8988T (cell line): ENCODE results near the gene ZNF335.
A peak's percentile ranks its signal among the peaks of the same experiment; 100 is the strongest.

Experiments
- DNase-seq: peaks from one replicate; pipeline ENCODE4 v3.0.0; 2011

Gene ZNF335, protein sequence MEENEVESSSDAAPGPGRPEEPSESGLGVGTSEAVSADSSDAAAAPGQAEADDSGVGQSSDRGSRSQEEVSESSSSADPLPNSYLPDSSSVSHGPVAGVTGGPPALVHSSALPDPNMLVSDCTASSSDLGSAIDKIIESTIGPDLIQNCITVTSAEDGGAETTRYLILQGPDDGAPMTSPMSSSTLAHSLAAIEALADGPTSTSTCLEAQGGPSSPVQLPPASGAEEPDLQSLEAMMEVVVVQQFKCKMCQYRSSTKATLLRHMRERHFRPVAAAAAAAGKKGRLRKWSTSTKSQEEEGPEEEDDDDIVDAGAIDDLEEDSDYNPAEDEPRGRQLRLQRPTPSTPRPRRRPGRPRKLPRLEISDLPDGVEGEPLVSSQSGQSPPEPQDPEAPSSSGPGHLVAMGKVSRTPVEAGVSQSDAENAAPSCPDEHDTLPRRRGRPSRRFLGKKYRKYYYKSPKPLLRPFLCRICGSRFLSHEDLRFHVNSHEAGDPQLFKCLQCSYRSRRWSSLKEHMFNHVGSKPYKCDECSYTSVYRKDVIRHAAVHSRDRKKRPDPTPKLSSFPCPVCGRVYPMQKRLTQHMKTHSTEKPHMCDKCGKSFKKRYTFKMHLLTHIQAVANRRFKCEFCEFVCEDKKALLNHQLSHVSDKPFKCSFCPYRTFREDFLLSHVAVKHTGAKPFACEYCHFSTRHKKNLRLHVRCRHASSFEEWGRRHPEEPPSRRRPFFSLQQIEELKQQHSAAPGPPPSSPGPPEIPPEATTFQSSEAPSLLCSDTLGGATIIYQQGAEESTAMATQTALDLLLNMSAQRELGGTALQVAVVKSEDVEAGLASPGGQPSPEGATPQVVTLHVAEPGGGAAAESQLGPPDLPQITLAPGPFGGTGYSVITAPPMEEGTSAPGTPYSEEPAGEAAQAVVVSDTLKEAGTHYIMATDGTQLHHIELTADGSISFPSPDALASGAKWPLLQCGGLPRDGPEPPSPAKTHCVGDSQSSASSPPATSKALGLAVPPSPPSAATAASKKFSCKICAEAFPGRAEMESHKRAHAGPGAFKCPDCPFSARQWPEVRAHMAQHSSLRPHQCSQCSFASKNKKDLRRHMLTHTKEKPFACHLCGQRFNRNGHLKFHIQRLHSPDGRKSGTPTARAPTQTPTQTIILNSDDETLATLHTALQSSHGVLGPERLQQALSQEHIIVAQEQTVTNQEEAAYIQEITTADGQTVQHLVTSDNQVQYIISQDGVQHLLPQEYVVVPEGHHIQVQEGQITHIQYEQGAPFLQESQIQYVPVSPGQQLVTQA (N-terminal part only)

DNA sequence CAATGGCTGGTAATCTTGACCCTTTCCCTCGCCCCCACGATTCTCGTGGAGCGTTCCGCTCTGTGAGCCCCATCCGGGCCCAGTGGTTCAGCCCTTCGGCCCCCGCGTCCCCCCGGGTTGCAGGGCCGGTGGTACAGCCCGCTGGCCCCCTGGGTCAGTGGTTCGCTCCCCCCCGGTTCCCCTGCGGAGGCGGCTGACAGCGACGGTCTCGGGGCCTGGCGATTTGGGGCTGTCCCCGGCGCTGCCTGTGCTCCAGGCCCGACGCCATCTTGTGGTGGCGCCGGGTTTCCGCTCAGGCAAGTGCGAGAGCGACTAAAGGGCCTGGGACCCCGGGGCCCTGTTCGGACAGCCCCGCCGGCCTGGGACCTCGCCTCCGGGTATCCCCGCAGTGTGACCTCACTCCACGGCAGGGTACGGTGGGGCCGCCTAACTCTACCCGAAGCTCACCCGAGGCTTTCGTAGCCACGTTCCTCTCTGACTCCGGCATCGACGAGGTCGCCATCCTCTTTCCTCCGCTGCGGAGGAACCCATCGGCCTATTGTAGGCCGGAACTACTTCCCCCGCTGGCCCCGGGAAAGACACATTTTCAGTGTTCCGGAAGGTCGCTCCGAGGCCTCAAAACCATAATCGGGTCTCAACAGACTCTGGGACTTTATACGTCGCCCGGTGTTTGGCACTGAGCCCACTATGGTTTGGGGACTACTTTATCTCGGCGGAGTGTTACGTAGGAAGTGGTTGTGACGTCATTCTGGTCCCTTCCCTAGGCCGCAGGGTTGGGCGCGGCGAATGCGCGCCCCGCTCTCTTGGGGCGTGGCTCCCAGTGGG is at the start of gene ZNF335:
Gene ZNF335 (minus strand): TSS at position 529 of the 825 bp plus-strand sequence. CDS start 793 bp downstream, outside the sequence.
- peak; percentile 93 for DNase-seq

DNA sequence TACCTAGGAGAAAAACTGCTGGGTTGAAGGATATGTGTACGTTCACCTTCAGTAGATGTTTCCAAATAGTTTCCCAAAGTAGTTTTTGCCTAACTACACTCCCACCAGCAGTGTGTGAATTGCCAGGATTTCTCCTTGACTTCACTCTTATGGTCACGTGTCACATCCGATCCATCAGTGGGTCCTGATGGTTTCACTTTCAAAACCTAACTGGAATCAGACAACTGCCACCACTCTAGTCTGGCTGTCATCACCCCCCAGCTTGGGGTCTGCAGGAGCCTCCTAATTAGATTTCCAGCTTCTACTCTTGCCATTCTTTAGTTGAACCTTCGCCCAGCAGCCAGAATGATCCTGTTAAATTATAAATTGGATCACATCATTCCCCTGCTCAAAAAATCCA is 48.6 kb upstream of the ZNF335 start:
- DNase-seq = no peak

DNA sequence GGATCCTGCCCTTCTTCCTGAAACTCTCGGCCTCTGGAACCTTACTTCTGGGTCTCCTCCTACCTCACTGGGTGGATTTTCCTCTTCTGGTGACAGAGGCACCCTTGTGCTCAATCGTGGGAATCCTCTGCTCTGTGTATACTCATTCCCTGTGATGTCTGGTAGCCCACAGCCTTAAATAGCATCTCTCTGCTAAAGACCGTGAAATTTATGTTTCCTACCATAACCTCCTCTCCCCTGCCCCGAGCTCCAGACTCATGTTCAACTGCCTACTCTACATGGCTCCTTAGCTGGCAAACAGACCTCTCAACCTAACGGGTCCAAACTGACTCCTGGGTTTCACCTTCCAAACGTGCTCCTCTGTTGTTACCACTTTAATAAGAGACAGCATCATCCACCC is 46.6 kb upstream of the ZNF335 start:
- DNase-seq = no peak

DNA sequence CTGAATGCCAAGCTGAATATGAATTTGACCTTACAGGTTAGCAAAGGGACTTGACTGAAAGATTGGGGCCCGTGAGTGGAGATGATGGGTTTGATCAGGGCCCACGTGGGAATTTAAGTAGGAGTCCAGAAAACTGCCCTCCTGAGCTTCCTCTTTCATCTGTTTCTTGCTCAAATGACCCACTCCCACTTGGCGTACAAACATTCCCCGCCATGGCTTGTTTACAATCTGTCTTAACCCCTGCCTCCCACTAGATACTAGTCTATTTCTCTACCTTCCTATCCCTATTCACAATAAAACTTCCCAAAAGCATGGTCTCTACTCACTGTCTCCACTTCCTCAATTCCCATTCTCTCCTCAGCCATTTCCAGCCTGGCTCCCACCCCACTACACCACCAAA is 46.1 kb upstream of the ZNF335 start:
- DNase-seq = no peak

GRCh38 chr20:46017272-46017671 is 45.3 kb upstream of the ZNF335 start:
- no peak for DNase-seq

DNA sequence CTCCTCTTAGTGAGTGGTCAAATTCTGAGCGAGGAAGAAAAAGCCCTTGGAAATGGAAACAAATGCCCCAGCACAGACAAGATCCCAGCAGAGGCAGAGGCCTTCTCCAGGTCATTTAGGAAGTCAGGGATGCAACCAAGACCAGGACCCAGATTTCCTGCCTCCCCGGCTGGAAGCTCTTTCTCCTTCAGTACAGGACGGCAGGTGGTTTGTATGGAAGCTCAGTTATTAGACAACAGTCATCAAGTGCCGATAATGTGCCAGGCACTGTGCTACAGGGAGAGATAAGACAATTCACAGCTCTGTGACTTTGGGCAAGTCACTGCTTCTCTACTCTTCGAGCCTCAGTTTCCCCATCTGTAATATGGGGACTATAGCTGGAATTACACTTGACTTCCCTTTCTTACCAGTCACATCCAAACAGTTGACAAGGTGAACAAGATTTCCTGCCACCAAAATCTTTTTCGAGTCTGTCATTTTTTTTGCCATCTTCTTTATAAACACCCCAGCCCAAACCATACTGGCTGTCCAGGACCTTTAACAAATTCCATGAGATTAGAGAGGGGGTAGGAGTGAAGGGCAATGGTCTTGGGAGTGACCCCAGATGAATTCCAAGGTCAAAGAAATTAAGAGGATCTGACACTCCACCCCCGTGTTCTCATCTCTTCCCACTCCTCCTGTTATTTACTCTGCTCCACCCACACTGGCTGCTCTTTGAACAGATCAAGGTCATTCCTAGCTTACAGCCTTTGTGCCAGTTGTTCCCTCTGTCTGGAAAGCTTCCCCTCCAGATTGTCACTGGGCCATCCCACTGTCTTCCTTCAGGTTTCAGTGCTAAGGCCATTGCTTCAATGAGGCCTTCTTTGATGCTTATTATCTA is 42.8 kb upstream of the ZNF335 start:
- no peak for DNase-seq

DNA sequence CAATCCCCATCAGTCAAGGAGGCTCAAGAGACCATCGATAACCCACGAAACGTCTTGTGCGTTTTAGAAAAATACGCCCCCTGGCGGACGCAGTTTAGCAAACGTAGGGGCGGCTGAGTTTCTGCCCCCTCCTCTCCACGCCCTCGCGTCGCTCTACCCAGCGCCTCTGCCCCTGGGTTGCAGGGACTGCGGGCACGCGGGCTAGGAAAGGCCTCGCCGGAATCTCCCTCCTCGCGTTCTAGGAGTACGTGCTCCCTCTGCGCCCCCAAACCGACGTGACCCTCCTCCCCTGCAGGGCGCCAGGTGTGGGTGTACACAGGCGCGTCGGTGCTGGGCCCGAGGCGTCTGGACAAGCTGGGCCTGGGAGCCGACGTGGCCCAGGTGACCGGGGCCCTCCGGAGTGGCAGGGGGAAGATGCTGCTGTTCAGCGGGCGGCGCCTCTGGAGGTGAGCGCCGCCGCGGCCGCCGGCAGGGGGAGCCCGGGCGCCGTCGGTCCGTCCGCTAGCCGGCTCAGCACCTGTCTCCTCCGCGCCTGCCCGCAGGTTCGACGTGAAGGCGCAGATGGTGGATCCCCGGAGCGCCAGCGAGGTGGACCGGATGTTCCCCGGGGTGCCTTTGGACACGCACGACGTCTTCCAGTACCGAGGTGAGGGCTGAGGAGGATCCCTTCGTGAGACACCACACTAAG is 42.0 kb upstream of the ZNF335 start:
- peak; percentile 87 for DNase-seq

DNA sequence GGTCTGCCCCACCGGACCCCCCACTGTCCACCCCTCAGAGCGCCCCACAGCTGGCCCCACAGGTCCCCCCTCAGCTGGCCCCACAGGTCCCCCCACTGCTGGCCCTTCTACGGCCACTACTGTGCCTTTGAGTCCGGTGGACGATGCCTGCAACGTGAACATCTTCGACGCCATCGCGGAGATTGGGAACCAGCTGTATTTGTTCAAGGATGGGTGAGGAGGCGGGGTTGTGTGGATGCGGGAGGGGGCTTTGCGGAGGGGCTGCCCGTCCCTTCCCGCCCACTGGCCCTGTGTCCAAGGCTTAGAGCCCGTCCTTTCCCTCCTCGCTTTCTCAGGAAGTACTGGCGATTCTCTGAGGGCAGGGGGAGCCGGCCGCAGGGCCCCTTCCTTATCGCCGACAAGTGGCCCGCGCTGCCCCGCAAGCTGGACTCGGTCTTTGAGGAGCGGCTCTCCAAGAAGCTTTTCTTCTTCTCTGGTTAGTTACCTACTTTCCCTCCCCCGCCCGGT is 41.4 kb upstream of the ZNF335 start:
- no peak for DNase-seq

GRCh38 chr20:46012921-46013320 is 40.9 kb upstream of the ZNF335 start:
- DNase-seq = no peak

DNA sequence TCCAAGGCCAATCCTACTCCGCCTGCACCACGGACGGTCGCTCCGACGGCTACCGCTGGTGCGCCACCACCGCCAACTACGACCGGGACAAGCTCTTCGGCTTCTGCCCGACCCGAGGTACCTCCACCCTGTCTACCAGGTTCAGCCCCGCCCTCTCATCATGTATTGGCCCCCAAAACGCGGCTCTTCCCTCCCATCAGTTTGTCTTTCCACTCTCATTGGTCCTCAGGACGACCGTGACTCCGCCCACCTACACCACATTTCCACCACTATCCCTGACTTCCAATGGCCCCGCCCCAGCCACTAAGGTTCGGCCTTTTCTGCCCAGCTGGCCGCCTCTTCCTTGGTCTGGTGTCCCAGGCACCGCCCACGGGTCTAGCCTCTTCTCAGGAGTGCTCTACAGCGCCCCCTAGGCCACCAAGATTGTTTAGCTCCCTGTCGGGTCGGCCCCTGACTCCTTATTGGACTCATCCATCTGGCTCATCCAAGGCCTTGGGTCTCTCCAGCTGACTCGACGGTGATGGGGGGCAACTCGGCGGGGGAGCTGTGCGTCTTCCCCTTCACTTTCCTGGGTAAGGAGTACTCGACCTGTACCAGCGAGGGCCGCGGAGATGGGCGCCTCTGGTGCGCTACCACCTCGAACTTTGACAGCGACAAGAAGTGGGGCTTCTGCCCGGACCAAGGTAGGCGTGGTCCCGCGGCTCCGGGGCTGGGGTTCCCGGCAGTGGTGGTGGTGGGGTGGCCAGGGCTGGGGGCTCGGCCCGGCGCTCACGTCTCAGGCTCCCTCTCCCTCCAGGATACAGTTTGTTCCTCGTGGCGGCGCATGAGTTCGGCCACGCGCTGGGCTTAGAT is 39.9 kb upstream of the ZNF335 start:
- DNase-seq = no peak

- no peak for DNase-seq
Measured at GRCh38 chr20:46010491-46011391, 38.7 kb upstream of the ZNF335 start.

GRCh38 chr20:46009816-46010215 is 37.8 kb upstream of the ZNF335 start:
- DNase-seq = no peak

- DNase-seq = no peak
Measured at GRCh38 chr20:46007671-46008070, 35.7 kb upstream of the ZNF335 start.

GRCh38 chr20:46006964-46007363 is 35.0 kb upstream of the ZNF335 start:
- no peak for DNase-seq

GRCh38 chr20:46006022-46006705 is 34.2 kb upstream of the ZNF335 start:
- no peak for DNase-seq

DNA sequence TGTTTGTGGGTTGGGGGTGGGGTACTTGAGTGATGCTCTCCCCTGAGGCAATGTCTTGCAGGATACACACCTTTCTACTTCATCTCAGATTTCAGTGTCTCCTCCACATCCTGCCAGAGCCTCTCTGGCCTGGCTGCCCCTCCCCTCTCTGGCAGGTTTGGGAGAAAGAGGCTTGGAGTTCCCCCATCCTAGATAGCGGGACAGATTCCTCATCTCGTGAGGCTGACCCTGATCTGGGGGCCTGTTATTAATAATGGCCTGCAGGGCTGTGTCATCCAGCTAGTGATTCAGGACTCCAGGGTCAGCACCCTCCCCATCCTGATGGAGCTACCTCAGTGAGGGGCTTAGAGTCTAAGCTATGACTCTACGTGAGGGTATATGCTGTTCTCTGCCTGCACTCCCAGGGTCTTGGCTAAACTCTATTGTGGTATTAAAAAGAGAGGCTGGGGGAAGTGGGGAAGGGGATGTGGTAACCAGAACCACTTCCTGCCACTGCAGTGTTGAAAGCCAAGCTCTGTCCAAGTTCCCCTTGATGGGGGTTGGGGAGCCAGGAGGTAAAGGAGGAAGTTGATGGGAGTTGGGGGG is 33.0 kb upstream of the ZNF335 start:
- no peak for DNase-seq

- no peak for DNase-seq
Measured at GRCh38 chr20:46004187-46004586, 32.2 kb upstream of the ZNF335 start.
